HG03521 (cell line): ENCODE data around the gene CYB5A.
A peak's percentile ranks its signal among the peaks of the same experiment; 100 is the strongest.
"Not testable (repeated sequence)": the region's sequence is repeated elsewhere in the genome, so short reads cannot be mapped to it uniquely, and the experiment has no call there.

ENCODE experiments used
- ATAC-seq: cut with Tn5 transposase; IDR thresholded peaks from one replicate; pipeline ENCODE4 v1.9.1; 2021; ENCODE audit warnings: mild to moderate bottlenecking, moderate library complexity; ENCODE audit not compliant: unreplicated experiment

CYB5A gene, protein sequence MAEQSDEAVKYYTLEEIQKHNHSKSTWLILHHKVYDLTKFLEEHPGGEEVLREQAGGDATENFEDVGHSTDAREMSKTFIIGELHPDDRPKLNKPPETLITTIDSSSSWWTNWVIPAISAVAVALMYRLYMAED

GRCh38 chr18:74291771-74292540, at the start of gene CYB5A:
Gene CYB5A, minus strand, starts transcription at chr18:74291963. Its CDS starts 88 bp downstream, at chr18:74291875.
- ATAC-seq = peak; percentile 100

- no peak for ATAC-seq
Observed at GRCh38 chr18:74337912-74338309, 46.1 kb upstream of the CYB5A start.

GRCh38 chr18:74337155-74337911, 45.6 kb upstream of the CYB5A start:
- ATAC-seq = no peak

- no peak for ATAC-seq
Observed at GRCh38 chr18:74336656-74337055, 44.9 kb upstream of the CYB5A start.

DNA sequence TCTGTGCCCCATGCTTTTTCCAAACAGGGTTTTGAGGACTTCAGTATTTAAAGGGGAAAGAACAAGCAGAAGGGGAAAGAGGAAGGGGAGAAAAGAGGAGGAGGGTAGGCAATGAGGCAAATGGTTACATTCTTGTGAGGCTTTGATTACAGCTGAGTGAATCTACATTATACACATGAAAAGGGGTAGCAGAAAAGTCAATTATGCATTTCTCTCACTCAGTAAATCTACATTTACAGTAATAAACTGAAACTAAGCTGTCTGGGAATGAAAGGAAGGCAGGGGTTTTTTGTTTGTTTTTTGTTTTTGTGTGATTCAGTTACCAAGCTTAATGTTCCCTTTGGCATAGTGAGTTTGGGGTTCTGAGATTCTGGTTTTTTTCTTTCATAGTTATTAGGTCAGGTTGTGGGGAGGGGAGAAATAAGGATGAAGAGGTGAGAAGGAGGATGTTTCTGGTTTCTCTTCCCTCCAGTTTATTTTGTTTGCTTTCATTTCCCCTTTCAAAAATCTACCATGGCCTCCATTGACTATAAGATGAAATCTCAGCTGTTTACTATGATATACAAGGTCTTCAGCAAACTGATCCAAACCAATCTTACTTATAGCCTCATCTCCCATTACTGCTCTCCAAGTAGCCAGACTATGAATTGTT, 42.6 kb upstream of the CYB5A start:
- ATAC-seq = no peak

GRCh38 chr18:74333091-74333490, 41.3 kb upstream of the CYB5A start:
- no peak for ATAC-seq

GRCh38 chr18:74331404-74331803, 39.6 kb upstream of the CYB5A start:
- no peak for ATAC-seq

GRCh38 chr18:74329688-74330205, 38.0 kb upstream of the CYB5A start:
- ATAC-seq = no peak

- no peak for ATAC-seq
Observed at GRCh38 chr18:74328206-74328605, 36.4 kb upstream of the CYB5A start.

GRCh38 chr18:74326791-74327190, 35.0 kb upstream of the CYB5A start:
- not testable (repeated sequence) for ATAC-seq

DNA sequence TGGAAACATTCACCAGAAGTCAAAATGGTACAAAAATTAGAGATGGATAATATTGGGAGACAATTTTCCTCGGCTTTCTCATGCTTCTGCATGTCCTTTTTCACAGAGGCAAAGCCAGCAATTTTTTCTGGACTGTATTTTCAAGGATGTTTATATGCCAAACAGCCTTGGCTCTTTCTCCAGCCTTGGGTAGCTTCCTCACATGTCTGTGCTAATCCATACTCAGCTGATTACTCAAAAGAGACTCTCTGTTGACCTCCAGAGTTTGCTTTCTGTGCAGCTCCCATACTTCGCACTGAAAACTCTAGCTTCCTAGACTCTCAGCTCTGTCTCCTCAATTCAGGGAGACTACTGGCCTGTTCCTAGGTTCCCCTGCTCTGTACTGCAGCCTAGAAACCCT, 34.5 kb upstream of the CYB5A start:
- ATAC-seq = no peak

- ATAC-seq = no peak
Observed at GRCh38 chr18:74316257-74317170, 24.8 kb upstream of the CYB5A start.

DNA sequence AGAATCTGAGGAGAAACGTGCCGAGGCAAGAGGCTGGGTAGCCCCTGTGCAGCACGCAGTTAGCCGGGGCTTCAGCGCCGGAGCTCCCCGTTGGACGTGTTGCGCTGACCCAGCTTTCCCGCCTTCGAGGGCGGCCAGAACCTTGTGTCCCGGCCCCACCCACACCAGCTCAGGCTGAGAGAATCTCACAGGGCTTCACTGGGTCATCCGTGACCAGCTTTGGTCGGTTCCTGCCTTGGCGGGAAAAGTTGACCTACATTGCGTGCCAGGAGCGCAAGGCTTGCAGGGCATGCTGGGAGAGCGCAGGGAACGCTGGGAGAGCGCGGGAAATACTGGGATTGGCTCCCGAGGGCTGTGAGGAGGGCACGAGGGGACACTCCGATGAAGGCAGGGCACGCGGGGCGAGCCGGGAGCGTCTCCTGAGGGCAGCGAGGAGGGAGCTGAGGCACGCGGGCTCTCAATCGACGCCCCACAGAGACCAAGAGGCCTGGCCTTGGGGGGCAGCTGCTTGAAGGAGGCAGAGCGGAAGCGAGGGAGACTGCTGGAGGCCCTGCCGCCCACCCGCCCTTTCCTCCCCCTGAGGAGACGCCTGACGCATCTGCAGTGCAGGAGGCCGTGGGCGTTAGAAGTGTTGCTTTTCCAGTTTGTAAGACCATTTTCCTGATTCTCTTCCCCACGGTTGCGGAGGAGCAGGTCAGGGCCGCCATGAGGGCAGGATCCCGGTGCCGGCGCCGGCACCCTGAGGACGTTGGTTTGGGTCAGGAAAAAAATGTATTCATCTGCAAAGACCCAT, 23.9 kb upstream of the CYB5A start, which contains the start of gene C18orf63:
TSS of gene C18orf63 (plus strand) at position 376 of the 793 bp plus-strand sequence. CDS start 2,027 bp downstream, outside the sequence.
- no peak for ATAC-seq

- no peak for ATAC-seq
Observed at GRCh38 chr18:74314759-74315463, 23.1 kb upstream of the CYB5A start.

- no peak for ATAC-seq
Observed at GRCh38 chr18:74311000-74311399, 19.2 kb upstream of the CYB5A start.

- peak; percentile 94 for ATAC-seq
Observed at GRCh38 chr18:74310411-74310810, 18.6 kb upstream of the CYB5A start.

DNA sequence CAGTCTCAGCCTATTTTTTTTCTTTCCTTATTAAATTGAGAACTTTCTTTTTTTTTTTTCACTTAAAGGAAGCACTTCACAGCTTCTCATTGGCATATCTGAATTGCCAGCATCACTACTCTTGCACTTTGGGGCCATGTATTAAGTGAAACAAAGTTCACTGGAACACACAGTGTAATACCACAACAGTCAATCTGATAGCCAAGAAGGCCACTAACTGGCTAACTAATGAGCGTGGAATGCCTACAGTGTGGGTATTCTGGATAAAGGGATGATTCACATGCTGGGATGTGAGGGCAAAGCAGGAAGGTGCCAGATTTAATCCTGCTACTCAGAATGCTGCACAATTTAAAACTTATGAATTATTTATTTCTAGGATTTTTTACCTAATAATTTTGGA, 12.2 kb upstream of the CYB5A start:
- ATAC-seq = no peak

DNA sequence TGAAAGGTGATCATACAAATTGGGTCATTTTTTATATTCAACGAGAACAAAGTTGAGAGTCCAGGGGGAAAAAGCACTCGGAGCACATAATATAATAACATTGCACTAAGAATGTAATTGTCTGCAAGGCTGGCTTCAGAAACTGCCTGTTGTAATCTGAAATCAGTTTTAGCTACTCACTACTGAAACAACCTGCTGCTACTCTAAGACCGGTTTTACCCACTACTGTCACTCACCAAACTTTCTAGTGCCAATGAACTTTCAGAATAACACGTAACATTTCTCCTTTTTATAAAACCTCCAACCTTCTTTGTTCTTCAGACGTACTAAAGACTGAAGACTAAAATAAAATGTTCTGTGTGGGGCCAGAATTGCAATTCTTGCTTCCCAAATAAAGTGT, 11.5 kb upstream of the CYB5A start:
- ATAC-seq = no peak

- ATAC-seq = no peak
Observed at GRCh38 chr18:74299746-74300145, 8.0 kb upstream of the CYB5A start.
